Fibroblast of mammary gland (primary cell): Measurements from ENCODE around the gene SLC7A6.

Source experiments
- DNase-seq: peaks from one replicate; pipeline ENCODE4 v3.0.0-alpha.2; 2010; ENCODE audit warnings: low read depth
- H3K4me3 ChIP-seq: 2 replicates; pipeline ENCODE4 v1.5.1; 2011; ENCODE audit warnings: low read depth, mild to moderate bottlenecking, low read length, moderate library complexity; ENCODE audit not compliant: control insufficient read depth
- TF ChIP-seq, protein P1 (sequence below): conservative IDR thresholded peaks from 2 replicates; pipeline ENCODE4 v1.5.1; 2011; ENCODE audit warnings: low read depth, low read length, inconsistent platforms; ENCODE audit not compliant: control insufficient read depth, insufficient read depth

The SLC7A6 gene

DNA sequence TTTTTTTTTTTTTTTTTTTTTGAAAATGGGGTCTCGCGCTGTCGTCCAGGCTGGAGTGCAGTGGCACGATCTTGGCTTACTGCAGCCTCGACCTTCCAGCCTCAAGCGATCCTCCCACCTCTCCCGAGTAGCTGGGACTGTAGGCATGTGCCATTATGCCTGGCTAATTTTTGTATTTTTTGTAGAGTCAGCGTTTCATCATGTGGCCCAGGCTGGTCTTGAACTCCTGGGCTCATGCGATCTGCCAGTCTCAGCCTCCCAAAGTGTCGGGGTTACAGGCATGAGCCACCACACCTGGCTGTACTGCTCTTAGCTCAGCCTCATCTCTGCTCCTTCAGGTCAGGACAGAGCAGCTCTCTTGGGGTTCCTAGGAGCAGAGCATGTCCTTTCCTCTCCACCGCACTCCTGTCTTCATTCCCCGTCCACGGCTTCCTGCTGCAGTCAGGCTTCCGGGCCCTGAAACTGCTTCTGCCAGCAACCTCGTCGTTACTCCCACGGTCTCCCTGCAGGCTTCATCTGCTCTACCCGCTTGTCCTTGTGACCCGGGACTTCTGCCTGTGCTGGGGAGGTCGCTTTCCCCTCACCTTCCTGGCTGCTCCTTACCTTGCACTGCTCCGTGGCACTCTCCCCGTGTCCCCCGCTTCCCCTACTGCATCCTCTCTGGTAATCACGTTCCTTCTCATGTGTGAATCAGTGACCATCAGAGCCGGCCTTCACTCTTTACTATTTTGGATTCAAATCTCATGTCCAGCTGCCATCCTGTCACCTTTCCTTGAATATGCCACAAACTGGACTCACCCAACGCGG, 84.5 kb downstream of the SLC7A6 start:
- TF ChIP-seq, protein P1, sequence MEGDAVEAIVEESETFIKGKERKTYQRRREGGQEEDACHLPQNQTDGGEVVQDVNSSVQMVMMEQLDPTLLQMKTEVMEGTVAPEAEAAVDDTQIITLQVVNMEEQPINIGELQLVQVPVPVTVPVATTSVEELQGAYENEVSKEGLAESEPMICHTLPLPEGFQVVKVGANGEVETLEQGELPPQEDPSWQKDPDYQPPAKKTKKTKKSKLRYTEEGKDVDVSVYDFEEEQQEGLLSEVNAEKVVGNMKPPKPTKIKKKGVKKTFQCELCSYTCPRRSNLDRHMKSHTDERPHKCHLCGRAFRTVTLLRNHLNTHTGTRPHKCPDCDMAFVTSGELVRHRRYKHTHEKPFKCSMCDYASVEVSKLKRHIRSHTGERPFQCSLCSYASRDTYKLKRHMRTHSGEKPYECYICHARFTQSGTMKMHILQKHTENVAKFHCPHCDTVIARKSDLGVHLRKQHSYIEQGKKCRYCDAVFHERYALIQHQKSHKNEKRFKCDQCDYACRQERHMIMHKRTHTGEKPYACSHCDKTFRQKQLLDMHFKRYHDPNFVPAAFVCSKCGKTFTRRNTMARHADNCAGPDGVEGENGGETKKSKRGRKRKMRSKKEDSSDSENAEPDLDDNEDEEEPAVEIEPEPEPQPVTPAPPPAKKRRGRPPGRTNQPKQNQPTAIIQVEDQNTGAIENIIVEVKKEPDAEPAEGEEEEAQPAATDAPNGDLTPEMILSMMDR: no peak
- DNase-seq: no peak

DNA sequence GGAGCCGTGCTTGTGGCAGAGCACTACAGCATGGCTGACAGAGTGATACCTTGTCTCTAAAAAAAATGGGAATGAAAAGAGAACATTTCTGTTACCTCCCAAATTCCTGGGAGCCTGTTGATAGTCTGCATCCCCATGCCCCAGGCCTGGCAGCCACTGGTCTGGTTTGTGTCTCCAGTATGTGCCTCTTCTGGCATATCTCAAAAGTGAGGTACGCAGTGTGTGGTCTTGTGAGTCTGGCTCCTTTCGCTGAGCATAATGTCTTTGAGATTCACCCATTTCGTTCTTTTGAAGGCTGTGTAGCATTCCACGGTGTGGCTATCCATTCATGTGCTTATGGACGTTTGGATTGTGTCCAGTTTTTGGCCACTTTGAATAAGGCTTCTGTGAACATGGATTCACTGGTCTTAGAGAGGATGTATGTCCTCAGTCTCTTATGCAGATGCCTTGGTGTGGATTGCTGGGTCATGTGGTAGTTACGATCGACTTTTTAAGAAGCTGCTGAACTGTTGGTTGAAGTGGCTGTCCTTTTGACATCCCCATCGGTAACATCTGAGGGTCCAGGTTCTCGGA, 85.6 kb downstream of the SLC7A6 start:
- DNase-seq: no peak
- no peak overlapping the region for H3K4me3 ChIP-seq
- TF ChIP-seq, protein P1: no peak

More for the DNA sequence above, 84.5 kb downstream of the SLC7A6 start:
- no peak overlapping the region for H3K4me3 ChIP-seq

DNA sequence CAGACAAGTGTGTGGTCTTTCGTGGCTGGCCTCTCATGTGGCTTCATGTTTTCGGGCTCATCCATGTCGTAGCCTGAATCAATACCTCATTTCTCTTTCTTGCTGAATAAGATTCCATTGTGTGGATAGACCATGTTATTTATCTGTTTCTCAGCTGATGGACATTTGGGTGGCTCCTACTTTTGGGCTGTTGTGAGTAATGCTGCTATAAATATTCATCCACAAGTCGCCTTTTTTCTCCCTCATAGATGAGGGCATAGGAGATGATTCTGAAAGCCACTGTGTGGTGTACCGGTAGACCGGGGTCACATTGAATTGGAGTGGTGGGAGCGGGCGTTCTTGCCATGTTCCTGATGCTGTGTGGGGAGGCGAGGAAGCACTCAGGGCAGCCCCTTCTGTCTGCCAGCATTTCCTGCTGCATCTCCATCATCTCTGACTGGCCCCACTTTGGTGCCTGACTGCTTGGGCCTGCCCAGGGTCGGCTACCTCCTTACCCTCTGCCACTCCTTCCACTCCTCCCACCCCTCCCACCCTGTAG, 86.6 kb downstream of the SLC7A6 start:
- TF ChIP-seq, protein P1: no peak
- no peak overlapping the region for H3K4me3 ChIP-seq
- DNase-seq: no peak
